HG03159 (cell line): Measurements from ENCODE around the gene STX16.

Experiments
- ATAC-seq: cut with Tn5 transposase; IDR thresholded peaks from one replicate; pipeline ENCODE4 v1.9.1; 2021; ENCODE audit warnings: mild to moderate bottlenecking, moderate library complexity; ENCODE audit not compliant: unreplicated experiment

The STX16 gene

GRCh38 chr20:58695895-58696375 lies 44.9 kb downstream of the STX16 start:
- no peak for ATAC-seq

GRCh38 chr20:58696411-58696961 lies 45.4 kb downstream of the STX16 start:
- ATAC-seq = no peak

GRCh38 chr20:58697201-58697866 lies 46.3 kb downstream of the STX16 start:
- no peak for ATAC-seq

GRCh38 chr20:58697867-58698703 lies 47.0 kb downstream of the STX16 start:
- ATAC-seq = no peak

- no peak for ATAC-seq
These were observed 47.9 kb downstream of the STX16 start for GRCh38 chr20:58698741-58699622.

GRCh38 chr20:58699623-58700107 lies 48.6 kb downstream of the STX16 start:
- ATAC-seq = no peak

GRCh38 chr20:58700121-58700821 lies 49.2 kb downstream of the STX16 start:
- no peak for ATAC-seq

- ATAC-seq = no peak
These were observed 49.7 kb downstream of the STX16 start for GRCh38 chr20:58700823-58701222.

- ATAC-seq = no peak
These were observed 50.5 kb downstream of the STX16 start for GRCh38 chr20:58701431-58702160.

GRCh38 chr20:58702161-58702510 lies 51.1 kb downstream of the STX16 start:
- no peak for ATAC-seq

- no peak for ATAC-seq
These were observed 52.0 kb downstream of the STX16 start for GRCh38 chr20:58702859-58703648.

- no peak for ATAC-seq
These were observed 52.8 kb downstream of the STX16 start for GRCh38 chr20:58703765-58704371.

- ATAC-seq = no peak
These were observed 54.3 kb downstream of the STX16 start for GRCh38 chr20:58705208-58705926.

- ATAC-seq = no peak
These were observed 55.2 kb downstream of the STX16 start for GRCh38 chr20:58706150-58706892.

- no peak for ATAC-seq
These were observed 56.0 kb downstream of the STX16 start for GRCh38 chr20:58706975-58707681.

- ATAC-seq = no peak
These were observed 56.7 kb downstream of the STX16 start for GRCh38 chr20:58707770-58708169.
